GM18526 (cell line): ENCODE data around the gene TBC1D9B.

Experiments used
- POLR2A ChIP-seq: IDR thresholded peaks from 3 replicates; pipeline ENCODE4 v1.6.1; 2011; ENCODE audit not compliant: insufficient read length; ENCODE audit errors: extremely low read depth

The TBC1D9B gene

GRCh38 chr5:179869641-179870402 is 37.9 kb downstream of the TBC1D9B start:
- no peak for TF ChIP-seq POLR2A

DNA sequence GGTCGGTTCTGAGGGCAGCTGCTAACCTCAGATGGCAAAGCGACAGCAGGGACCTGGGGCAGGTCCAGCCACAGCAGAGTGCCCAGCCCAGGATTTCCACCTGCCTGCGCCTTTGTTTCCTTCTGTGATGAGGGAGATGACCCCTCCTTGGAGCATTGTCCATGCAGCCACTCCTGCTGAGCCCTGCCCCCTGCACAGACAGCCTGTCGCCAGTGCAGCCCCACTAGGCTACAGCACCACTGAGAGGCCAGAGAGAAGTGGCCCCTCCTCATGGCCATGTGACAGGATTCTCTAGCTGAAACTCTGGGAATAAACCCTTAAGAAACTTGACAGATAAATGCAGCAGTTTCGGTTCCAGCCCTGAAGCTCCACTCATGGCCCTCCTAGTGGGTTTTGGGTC is 38.6 kb downstream of the TBC1D9B start:
- no peak for TF ChIP-seq POLR2A

- TF ChIP-seq POLR2A = no peak
Measured at GRCh38 chr5:179868541-179868940, 39.2 kb downstream of the TBC1D9B start.

DNA sequence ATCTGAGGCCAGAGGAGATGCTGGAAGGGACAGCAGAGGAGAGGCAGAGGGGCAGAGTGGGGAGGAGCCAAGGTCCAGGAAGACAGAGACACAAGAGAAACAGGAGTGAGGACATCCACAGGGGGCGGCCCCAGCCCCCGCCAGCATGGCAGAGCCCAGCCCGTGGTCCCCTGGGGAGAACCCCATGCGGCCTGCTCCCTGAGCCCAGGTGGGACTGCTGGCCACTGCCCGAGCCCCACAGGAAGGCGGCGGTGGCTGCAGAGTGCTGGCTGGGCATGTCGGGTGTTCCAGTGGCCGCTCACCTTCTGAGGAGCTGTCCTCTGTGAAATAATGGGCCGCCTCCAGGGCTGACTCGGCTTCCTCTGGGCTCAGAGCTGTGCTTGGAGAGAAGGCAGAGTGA is 40.2 kb downstream of the TBC1D9B start:
- TF ChIP-seq POLR2A = no peak

GRCh38 chr5:179867079-179867465 is 40.6 kb downstream of the TBC1D9B start:
- TF ChIP-seq POLR2A = no peak

DNA sequence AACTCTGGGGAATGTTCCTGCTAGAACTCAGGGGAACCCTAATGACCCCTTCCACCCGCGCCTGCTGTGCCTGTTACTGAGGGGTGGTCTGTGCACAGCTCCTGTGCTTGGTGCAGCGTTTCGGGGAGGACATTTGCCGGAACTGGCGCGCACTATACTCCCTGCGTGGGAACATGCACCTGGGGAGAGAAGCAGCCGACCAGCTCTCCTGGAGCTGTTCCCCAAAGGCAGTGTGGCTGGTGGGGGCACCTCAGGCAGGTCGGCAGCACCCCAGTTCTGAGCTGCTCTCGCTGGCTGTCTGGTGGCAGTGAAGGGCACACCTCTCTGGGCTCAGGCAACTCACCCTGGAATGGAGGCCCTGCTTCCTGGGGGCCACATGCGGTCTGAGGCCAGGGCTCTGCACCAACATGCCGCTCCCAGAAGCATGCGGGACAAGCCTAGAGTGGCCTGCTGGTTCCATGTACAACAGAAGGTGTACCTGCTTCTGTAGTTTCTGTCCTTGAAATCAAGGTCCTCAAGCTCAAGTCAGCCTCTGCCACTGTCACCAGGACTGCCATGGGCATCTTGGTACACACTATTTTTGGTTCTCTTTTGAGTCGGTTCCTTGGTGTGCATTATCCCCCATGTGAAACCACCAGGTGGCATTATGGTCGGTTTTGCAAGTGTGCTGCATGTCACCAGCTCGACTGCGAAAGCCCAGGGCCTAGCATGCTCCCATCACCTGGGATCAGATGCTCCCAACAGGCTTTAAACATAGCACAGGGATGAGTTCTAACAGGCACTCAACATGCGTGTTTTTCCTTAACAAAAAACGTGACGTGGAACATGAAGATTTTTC is 41.2 kb downstream of the TBC1D9B start:
- TF ChIP-seq POLR2A = no peak

- no peak for TF ChIP-seq POLR2A
Measured at GRCh38 chr5:179865491-179866240, 42.0 kb downstream of the TBC1D9B start.

- TF ChIP-seq POLR2A = no peak
Measured at GRCh38 chr5:179864686-179865085, 43.0 kb downstream of the TBC1D9B start.

DNA sequence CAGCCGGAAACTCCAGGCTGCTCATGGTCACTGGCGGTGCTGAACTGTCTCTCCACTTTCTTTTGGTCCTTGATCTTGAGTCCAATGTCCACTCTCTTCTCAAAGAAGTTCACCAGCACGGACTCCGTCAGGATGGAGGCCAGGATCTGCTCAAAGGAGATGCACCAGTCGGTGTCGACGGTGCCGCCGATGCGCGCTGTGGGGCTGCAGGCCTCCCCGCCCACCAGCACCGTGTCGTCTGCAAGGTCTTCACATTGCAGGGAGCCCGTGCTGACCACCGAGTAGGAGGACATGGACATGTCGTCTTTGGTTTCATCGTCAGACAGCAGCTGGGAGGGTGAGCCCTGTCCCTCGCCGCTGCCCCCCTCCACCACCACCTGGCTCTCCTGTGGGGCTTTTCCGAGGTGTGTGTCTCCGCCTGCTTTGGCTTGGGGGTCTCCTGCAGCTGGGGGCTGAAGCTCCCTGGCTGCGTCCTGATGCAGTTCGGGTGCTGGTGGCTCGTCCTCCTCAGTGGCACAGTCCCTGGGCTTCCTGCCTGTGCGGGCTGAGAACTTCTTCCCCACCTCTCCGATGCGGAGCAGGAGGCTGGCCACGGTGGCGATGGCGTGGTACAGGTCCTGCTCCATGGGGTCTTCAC is 44.1 kb downstream of the TBC1D9B start:
- TF ChIP-seq POLR2A = no peak

- no peak for TF ChIP-seq POLR2A
Measured at GRCh38 chr5:179862891-179863290, 44.8 kb downstream of the TBC1D9B start.

DNA sequence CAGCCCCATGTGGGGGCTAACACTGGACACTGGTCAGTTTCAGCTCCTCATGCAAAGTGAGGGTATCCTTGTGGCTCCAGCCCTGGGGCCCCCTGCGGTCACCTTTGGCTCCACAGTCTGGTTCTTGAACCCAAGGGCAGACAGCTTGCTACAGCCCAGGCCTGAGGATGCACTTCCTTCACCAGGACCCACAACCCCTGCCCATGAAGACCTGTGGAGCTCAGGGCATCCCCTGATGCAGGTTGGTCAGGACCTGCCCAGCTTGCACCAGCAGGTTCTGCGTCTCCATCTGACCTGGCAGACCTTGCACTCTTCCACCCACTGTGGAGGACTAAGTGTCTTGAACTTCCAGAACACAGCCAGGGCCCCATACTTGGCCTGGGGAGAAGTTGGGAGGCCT is 45.4 kb downstream of the TBC1D9B start:
- TF ChIP-seq POLR2A = no peak

DNA sequence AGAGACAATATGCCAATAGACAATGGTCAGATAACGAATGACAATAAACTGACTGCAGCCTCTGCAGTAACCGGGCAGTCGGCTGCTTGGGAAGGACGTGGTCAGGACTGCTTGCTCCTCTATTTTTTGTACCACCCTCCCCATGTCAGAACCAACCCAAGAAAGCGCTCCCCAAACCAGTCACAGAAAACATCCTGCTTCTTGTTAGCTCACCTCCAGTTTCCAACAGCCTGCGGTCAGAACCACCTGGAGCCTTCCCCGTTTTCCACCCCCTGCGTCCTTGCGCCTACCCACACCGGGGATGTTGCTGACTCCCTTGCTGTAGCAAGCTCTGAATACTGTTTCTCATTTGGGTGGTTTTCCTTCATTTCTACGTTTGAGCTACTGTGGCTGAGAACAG is 47.4 kb downstream of the TBC1D9B start:
- no peak for TF ChIP-seq POLR2A

DNA sequence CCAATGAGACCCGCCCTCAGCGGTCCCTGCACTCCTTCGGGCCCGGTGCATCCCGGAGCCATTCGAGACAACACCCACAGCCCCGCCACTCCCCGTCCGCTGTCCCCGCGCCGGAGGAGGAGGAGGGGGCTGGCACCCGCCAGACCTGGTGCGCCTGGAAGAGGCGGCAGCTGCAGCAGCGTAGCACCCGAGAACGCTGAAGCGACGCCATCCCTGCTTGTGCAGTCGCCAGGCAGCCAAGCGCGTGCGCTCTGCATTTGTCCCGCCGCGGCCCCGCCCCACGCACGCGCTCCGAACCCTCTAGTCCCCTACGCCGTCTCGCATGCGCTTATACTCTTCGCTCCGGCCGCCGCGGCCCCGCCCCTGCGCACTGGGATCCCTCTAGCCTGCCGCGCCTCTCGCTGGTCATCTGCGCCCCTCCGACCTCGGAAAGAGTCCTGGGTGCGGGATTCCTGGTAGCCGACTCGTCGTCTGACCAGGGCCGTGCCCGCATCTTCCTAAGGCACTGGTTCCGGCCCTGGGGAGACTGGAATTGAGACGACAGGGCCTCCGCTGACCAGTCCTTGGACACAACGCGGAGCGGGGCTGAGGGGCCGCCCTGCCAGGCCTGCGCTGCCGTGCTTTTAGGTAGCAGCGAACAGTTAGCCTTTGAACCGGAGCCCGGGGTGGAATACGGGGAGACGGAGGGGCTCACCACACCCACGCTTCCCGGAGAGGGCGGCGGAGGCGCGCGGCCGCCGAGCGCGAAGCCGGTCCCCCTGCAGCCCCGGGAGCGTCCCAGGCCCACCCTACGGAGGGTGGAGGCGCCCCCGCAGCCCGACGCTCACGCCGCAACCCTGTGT is 48.9 kb downstream of the TBC1D9B start, which contains the start of gene MRNIP:
Gene MRNIP, minus strand, starts transcription at position 232 of the 842 bp plus-strand sequence. Its CDS starts 21 bp downstream, at position 211.
- TF ChIP-seq POLR2A = peak; percentile 71

DNA sequence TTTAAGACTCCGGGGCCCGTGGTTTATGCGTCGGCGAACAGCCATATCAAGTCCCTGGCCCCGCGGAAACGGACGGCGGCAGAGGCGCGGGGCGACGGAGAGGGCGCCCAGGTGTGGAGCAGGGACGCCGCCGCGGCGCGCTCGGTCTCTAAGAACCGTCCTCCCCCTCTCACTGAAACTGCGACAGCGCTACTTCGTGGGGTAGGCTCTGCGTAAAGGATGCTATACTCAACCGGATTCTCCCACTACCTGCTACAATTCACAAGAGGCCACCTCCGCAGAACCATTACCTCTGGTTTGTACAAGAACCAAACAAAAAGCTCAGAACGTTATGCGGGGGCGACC is 49.5 kb downstream of the TBC1D9B start:
- no peak for TF ChIP-seq POLR2A

GRCh38 chr5:179854356-179854755 is 53.3 kb downstream of the TBC1D9B start:
- no peak for TF ChIP-seq POLR2A

DNA sequence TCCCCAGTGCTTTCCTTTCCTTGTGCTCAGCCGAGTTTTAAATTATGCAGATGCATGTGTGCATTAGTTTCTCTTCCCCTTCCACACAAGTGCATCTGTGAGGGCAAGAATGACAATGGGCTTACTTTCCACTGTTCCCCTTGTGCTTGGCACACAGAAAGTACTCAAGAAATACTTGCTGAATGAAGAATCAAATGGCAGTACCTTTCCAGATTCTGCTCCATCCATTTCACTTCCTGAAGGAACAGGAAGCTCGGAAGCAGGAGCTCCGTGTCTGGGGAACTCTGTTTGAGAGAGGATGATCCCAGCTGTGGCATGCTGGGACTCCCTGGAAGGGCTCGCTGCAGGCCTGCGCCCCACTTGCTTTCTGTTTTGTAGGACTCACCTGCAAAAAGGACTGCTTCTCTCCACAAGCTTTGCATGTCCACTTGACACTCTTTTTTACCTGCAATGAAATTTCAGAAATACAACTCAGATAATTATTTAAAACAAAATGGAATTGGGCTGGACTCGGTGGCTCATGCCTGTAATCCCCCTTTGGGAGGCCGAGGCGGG is 54.6 kb downstream of the TBC1D9B start:
- TF ChIP-seq POLR2A = no peak
